K562 (cell line): ENCODE results near the gene GPC3.

Source experiments
- CEBPB ChIP-seq: fragments of 450-650 bp; IDR thresholded peaks from 2 replicates; pipeline ENCODE4 v1.6.1; 2016; ENCODE audit warnings: missing genetic modification characterization, missing compliant biosample characterization
- CREBBP ChIP-seq: IDR thresholded peaks from one replicate; pipeline ENCODE4 v1.6.1; 2012; ENCODE audit warnings: low read depth, mild to moderate bottlenecking, control low read depth, inconsistent platforms, low read length
- EZH2 ChIP-seq: IDR thresholded peaks from 2 replicates; pipeline ENCODE4 v1.6.1; 2012; ENCODE audit warnings: low read depth, mild to moderate bottlenecking, inconsistent platforms, low read length, borderline replicate concordance
- FOXJ3 ChIP-seq: sonication (generic); formaldehyde crosslinking; IDR thresholded peaks from 2 replicates; pipeline ENCODE4 v1.4.0; 2020; ENCODE audit warnings: mild to moderate bottlenecking, missing genetic modification reagents
- RCOR1 ChIP-seq, 2 experiments: IDR thresholded peaks; 2 replicates each; pipeline ENCODE4 v1.6.1; 2012; ENCODE audit warnings: low read depth in 2 of 2, low read length in 2 of 2, borderline replicate concordance in 1 of 2, improper control_type of control experiment in 1 of 2
- REST ChIP-seq, 2 experiments: fragments of 450-650 bp; formaldehyde crosslinking in 1 of 2; IDR thresholded peaks; 2 replicates each; pipeline versions ENCODE4 v1.4.0 to v1.6.1; 2014 to 2020; ENCODE audit warnings: mild to moderate bottlenecking in 2 of 2, borderline replicate concordance in 1 of 2, low read depth in 1 of 2

DNA sequence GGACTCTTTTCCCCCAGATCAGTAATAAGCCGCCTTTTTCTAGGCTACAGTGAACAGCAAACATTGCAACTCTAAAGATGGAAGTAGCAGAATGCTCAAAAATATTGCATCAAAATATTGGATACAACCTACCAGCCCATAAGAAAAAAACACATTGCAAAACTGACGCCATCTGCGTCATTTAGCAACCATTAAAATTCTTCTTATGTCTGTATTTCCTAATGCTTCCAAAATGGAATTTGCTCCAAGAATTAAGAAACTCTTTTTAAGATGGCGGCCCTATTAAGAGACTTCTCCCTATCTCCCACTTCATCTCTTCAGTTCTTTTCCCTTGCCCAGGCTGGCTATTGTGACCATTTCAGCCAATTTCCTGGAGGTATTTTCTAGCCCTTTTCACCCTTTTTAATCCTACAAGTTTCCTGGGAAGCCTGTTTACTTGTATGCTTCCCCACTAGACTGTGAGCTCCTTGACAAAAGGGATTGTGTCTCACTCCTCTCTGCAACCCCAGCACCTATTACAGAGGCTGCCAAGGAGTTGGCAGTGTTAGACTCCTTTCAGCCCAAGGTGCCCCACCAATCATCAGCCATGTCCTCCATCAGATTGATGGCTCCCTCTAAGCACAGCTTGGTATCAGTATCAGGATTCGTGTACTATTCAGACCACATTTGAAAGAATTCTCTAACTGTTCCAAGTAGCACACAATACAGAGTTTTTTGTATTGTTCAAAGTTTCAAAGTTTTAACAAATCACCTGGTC lies 4.4 kb downstream of the GPC3 start:
- no peak for TF ChIP-seq FOXJ3 (CRISPR knock-in tag)
- no peak for TF ChIP-seq CEBPB (tag)
- TF ChIP-seq RCOR1 (IDR thresholded peaks at IDR 0.05; ENCODE audit: borderline replicate concordance in 1 of 2, low read depth in 2 of 2, low read length in 2 of 2), result no peak
- no peak for TF ChIP-seq CREBBP
- TF ChIP-seq REST (IDR thresholded peaks at IDR 0.05; ENCODE audit: borderline replicate concordance), result no peak
- no peak for TF ChIP-seq REST (CRISPR knock-in tag; IDR thresholded peaks at IDR 0.05; ENCODE audit: low read depth)
- TF ChIP-seq EZH2, result no peak
